Loucy (cell line): ENCODE data around the gene CRAMP1.

Experiments used
- H2AFZ ChIP-seq: fragments of 200-600 bp; sonication (generic); 2 replicates; pipeline ENCODE4 v1.6.0; 2016; ENCODE audit warnings: antibody characterized with exemption, mild to moderate bottlenecking, low read length, moderate library complexity
- H3F3A ChIP-seq: fragments of 200-600 bp; 2 replicates; pipeline ENCODE4 v1.6.0; 2016; ENCODE audit warnings: antibody characterized with exemption, low read depth, mild to moderate bottlenecking
- H3K27me3 ChIP-seq: fragments of 200-600 bp; sonication (generic); 2 replicates; pipeline ENCODE4 v1.6.1; 2014; ENCODE audit warnings: low read length, mild to moderate bottlenecking; ENCODE audit not compliant: insufficient read depth, poor library complexity, severe bottlenecking
- H3K36me3 ChIP-seq: fragments of 200-600 bp; sonication (generic); 2 replicates; pipeline ENCODE4 v1.6.1; 2016; ENCODE audit warnings: low read length; ENCODE audit not compliant: insufficient read depth
- H3K4me1 ChIP-seq: fragments of 200-600 bp; sonication (generic); 2 replicates; pipeline ENCODE4 v1.5.1; 2014; ENCODE audit warnings: low read length, mild to moderate bottlenecking; ENCODE audit not compliant: insufficient read depth, poor library complexity, severe bottlenecking
- H3K4me2 ChIP-seq: fragments of 200-600 bp; sonication (generic); 2 replicates; pipeline ENCODE4 v1.6.0; 2014; ENCODE audit warnings: antibody characterized with exemption, low read length, low read depth, mild to moderate bottlenecking; ENCODE audit not compliant: poor library complexity, severe bottlenecking
- H3K4me3 ChIP-seq: fragments of 200-600 bp; sonication (generic); 2 replicates; pipeline ENCODE4 v1.5.1; 2014; ENCODE audit warnings: low read length, mild to moderate bottlenecking, mixed read lengths; ENCODE audit not compliant: poor library complexity, severe bottlenecking
- H3K79me2 ChIP-seq: fragments of 200-600 bp; sonication (generic); 2 replicates; pipeline ENCODE4 v1.6.1; 2014; ENCODE audit warnings: low read length; ENCODE audit not compliant: insufficient read depth
- H3K9ac ChIP-seq: fragments of 200-600 bp; sonication (generic); 2 replicates; pipeline ENCODE4 v1.6.0; 2014; ENCODE audit warnings: mild to moderate bottlenecking, low read depth, low read length, moderate library complexity; ENCODE audit not compliant: poor library complexity, severe bottlenecking
- H3K9me2 ChIP-seq: fragments of 200-600 bp; sonication (generic); replicated peaks from 2 replicates; pipeline ENCODE4 v1.6.1; 2016; ENCODE audit warnings: low read depth, low read length, mixed read lengths
- H3K9me3 ChIP-seq: fragments of 200-600 bp; sonication (generic); 2 replicates; pipeline ENCODE4 v1.6.1; 2014; ENCODE audit warnings: mild to moderate bottlenecking, antibody characterized with exemption, low read length, low read depth; ENCODE audit not compliant: insufficient read depth
- H4K20me1 ChIP-seq: fragments of 200-600 bp; sonication (generic); 2 replicates; pipeline ENCODE4 v1.6.0; 2014; ENCODE audit warnings: antibody characterized with exemption, low read length, mild to moderate bottlenecking; ENCODE audit not compliant: insufficient read depth, poor library complexity, severe bottlenecking
- CTCF ChIP-seq: fragments of 200-600 bp; sonication (generic); conservative IDR thresholded peaks from 2 replicates; pipeline ENCODE4 v1.5.1; 2014; ENCODE audit warnings: mild to moderate bottlenecking, antibody characterized with exemption, low read length
- EZH2phosphoT487 ChIP-seq: fragments of 200-600 bp; IDR thresholded peaks from 2 replicates; pipeline ENCODE4 v1.6.1; 2018; ENCODE audit warnings: antibody characterized with exemption, mild to moderate bottlenecking, moderate library complexity, borderline replicate concordance

CRAMP1 gene

GRCh38 chr16:1615761-1616160, 3.6 kb downstream of the CRAMP1 start:
- peak overlapping the region; percentile 81 for H3K4me2 ChIP-seq
- H3K36me3 ChIP-seq, result no peaks in the 10 kb centered on the region; the same call in 1 of the 2 replicates
- H3K4me3 ChIP-seq, result peak overlapping the region; percentile 77
- H3K79me2 ChIP-seq, result peaks cover 70% of the 10 kb centered on the region
- no peak overlapping the region for H2AFZ ChIP-seq
- H3F3A ChIP-seq, result no peaks in the 10 kb centered on the region
- H4K20me1 ChIP-seq, result no peaks in the 10 kb centered on the region
- H3K9me3 ChIP-seq, result no peaks in the 10 kb centered on the region
- no peaks in the 10 kb centered on the region for H3K9me2 ChIP-seq
- peak overlapping the region; percentile 76 for H3K9ac ChIP-seq
- TF ChIP-seq CTCF (no peak), EZH2phosphoT487 (no peak)
- H3K27me3 ChIP-seq, result no peaks in the 10 kb centered on the region
- peaks cover 11% of the 10 kb centered on the region for H3K4me1 ChIP-seq

GRCh38 chr16:1619976-1620375, 7.8 kb downstream of the CRAMP1 start:
- H4K20me1 ChIP-seq, result peaks cover 5% of the 10 kb centered on the region
- no peaks in the 10 kb centered on the region for H3K9me2 ChIP-seq
- H3K27me3 ChIP-seq, result no peaks in the 10 kb centered on the region
- no peak overlapping the region for H3K4me3 ChIP-seq
- H3K9me3 ChIP-seq, result no peaks in the 10 kb centered on the region
- H3K4me1 ChIP-seq, result peaks cover 7% of the 10 kb centered on the region
- H2AFZ ChIP-seq, result no peak overlapping the region
- TF ChIP-seq EZH2phosphoT487 (no peak), CTCF (no peak)
- no peak overlapping the region for H3K4me2 ChIP-seq
- H3K36me3 ChIP-seq, result no peaks in the 10 kb centered on the region; the same call in 1 of the 2 replicates
- H3K79me2 ChIP-seq, result peaks cover 60% of the 10 kb centered on the region
- no peaks in the 10 kb centered on the region for H3F3A ChIP-seq
- H3K9ac ChIP-seq, result no peak overlapping the region

GRCh38 chr16:1620391-1620790, 8.2 kb downstream of the CRAMP1 start:
- Histone ChIP-seq H3K4me3 (no peak overlapping the region), H4K20me1 (peaks cover 5% of the 10 kb centered on the region), H3K9me3 (no peaks in the 10 kb centered on the region), H3F3A (no peaks in the 10 kb centered on the region), H3K9ac (no peak overlapping the region), H3K9me2 (no peaks in the 10 kb centered on the region), H3K4me2 (no peak overlapping the region), H2AFZ (no peak overlapping the region), H3K36me3 (no peaks in the 10 kb centered on the region; the same call in 1 of the 2 replicates), H3K4me1 (peaks cover 5% of the 10 kb centered on the region), H3K79me2 (peaks cover 56% of the 10 kb centered on the region), H3K27me3 (no peaks in the 10 kb centered on the region)
- TF ChIP-seq EZH2phosphoT487 (no peak), CTCF (no peak)
